ENCODE measurements around the gene BCKDHA.

- TF ChIP-seq EZH2 (IDR thresholded peaks at IDR 0.05) = no peak
- no peak for TF ChIP-seq CTCF (IDR thresholded peaks at IDR 0.05)
- no peak for TF ChIP-seq EZH2phosphoT487 (IDR thresholded peaks at IDR 0.05)
Observed at GRCh38 chr19:41369769-41370168, 27.8 kb upstream of the BCKDHA start.

Data from neural progenitor cell (in vitro differentiated cells).